ENCODE data around the gene MICB. TPM values are rescaled to one million over a fixed set of nuclear protein-coding genes. Genes with fewer than 3 reads are reported as not detected.

The MICB gene
- total RNA-seq, 1 donor from 2014 or later: 24.8 TPM

- no peak for DNase-seq (ENCODE audit: low read depth, low spot score)
These were observed 37.8 kb downstream of the MICB start for GRCh38 chr6:31535538-31536324.

- DNase-seq (ENCODE audit: low read depth, low spot score): no peak
These were observed 41.0 kb downstream of the MICB start for GRCh38 chr6:31538805-31539400.

DNA sequence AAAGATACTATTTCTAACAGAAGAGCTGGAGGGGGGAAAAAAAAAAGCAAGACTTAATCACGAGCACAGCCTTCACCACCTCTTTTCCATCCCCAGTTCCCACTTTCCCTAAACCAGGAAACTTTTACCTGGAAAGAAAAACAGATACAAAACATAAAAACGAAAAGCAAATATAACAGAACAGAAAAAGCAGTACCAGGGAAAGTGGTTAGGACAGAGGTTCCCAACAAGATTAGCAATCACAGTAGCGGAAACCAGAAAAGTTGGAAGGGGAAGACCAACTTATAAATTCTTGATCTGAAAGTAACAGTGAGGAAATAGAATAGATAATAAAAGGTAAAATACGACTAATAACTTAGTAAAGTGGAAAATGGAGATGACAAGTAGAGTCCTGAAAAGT, 42.7 kb downstream of the MICB start:
- no peak for DNase-seq (ENCODE audit: low read depth, low spot score)

DNA sequence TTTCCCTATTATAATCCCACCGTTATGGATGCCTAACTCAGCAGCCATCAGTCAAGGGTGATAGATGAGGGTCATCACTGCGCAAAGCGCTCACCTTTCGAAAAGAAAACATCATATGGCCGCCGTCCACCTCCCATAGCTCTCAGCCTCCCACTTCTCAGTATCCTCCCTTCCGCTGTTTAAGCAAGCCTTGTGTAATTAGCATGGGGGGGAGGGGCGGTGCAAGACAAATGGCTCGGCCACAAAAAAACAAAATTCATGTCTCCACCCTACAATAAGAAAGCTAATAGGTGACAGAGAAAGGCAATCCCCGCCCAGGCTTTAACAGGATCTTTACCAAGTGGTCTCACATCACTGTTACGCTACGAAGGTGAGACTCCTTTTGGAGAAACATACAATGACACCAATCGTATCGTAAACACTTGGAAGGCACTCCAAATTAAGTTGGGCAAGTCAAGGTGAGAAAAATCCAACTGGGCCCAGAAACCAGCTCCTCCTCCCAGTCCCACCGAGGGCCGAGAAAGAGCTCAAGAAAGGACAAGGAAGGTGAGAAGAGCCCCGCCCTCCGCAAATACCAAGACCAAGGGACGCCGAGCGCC, 43.2 kb downstream of the MICB start:
- DNase-seq (ENCODE audit: low read depth, low spot score): no peak

DNA sequence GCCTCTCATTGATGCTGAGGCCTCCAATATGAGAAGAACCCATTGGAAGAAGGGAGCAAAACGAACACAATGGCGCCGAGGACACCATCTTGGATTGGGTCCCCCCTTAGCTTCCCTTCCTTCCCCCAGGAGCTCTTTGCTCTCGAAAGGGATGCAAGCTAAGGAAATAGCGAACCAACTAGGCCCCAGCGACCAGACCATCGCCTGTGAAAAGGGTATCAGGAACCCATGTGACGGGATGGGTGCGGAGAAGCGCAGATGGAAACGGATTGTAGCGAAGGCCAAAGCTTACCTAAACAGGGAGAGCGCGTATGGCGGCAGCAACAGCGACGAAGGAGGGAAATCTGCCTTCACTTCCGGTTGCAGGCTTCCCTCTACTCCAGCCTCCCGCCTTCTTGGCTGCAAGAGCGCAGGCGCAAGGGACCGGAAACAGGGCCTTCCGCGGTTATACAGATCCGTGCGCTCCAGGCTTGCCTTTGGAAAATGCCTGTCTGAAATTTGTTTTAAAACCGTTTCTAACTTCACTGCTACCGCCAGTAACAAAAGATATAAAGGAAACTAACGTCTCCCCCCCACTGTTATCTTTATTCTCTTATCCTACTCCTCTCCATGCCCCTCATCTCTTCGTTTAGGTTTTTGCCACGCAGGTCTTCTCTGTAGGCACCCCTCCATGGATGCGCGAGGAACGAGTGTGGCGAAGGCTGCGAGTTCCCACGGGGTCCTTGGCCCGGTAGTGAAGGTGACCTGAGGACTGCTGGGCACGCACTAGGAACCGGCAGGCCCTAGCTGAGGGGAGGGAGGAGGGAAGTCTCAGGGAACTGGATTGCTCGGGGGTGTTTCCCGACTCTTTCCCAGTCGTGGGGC, 43.9 kb downstream of the MICB start, which contains the start of gene DDX39B:
TSS of gene DDX39B (minus strand) at position 346 of the 864 bp plus-strand sequence. CDS start 1,471 bp downstream, outside the sequence.
- DNase-seq (ENCODE audit: low read depth, low spot score): peak; percentile 90

DNA sequence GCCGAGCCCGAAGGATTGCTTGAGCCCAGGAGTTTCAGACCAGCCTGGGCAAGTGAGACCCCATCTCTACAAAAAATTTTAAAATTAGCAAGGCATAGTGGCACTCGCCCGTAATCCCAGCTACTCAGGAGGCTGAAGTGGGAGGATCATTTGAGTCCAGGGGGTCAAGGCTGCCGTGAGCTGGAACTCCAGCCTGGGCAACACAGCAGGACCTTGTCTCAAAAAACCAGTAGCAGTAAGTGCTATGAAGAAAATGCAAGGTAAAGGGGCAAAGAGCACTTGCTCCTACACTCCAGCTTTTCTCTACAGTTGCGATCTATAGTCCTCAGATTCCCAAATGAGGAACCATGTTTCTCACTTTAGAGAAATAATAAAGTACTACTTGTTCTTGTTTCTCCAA, 45.7 kb downstream of the MICB start:
- no peak for DNase-seq (ENCODE audit: low read depth, low spot score)

DNA sequence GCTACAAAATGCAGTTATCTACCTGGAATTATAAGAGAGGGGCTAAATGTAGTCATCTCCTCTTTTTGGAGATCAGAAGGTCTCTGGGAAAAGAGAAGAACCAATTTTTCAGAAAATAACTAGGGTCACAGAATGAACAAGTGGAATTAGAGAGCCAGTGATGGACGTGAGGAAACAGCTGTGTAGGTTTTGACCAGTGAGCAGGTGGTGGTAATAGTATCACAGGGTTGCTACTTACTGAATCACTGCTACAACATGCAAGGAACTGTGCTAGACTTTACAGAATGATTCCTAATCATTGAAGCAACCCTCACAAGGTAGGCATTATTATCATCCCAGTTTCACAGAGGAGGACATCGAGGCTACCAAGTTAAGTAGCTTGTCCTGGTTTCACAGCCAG, 46.7 kb downstream of the MICB start:
- no peak for DNase-seq (ENCODE audit: low read depth, low spot score)

DNA sequence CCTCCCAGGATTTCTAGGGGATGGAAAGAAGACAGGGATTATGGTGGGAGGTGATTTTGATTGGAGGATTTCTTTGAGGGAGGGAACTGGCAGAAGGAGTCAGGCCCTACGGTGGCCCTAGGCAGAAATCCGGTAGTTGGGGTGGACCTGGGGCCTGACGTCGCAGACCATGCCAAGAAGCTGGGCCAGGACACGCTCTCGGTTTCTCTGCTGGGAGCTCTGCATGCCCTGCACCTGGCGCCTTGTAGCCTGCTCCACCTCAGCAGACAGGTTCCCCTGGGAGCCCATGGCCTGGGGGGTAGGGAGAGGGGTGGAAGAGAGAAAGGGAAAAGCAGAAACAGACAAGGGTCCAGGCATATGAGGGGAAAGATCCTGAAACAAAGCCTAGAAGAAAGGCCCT, 47.3 kb downstream of the MICB start:
- no peak for DNase-seq (ENCODE audit: low read depth, low spot score)

DNA sequence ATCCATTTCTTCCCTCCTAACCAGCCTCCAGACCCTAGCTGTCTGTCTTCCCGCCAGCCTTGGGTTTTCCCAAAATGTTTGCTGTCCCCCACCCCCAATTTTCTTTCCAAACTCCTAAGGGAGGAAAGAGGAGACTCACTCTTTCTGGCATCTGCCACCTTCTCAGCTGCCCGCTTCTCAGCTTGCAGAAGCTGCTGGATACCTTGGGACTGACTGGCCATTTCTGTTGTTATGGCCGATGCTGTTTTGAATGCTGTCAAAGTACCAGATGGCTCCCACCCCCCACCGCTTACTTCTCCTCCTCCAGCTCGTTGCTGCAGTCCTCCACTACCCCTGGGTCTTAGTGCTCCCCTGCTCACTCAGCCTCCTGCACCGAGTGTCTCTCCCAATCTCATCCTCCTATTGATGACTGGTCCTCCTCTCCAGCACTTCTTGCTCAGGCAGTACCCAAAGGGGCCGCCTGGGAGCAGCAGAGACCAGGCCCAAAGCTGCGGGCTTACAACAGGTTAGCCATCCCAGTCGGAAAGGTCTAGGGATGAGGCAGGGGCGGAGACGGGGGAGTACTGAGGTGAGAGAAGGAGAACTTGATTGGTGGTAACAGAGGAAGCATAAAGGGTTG, 48.5 kb downstream of the MICB start, which contains the start of gene ATP6V1G2:
TSS of gene ATP6V1G2 (minus strand) at position 270 of the 619 bp plus-strand sequence. CDS start at position 221, 49 bp downstream.
- DNase-seq (ENCODE audit: low read depth, low spot score): peak; percentile 72

DNA sequence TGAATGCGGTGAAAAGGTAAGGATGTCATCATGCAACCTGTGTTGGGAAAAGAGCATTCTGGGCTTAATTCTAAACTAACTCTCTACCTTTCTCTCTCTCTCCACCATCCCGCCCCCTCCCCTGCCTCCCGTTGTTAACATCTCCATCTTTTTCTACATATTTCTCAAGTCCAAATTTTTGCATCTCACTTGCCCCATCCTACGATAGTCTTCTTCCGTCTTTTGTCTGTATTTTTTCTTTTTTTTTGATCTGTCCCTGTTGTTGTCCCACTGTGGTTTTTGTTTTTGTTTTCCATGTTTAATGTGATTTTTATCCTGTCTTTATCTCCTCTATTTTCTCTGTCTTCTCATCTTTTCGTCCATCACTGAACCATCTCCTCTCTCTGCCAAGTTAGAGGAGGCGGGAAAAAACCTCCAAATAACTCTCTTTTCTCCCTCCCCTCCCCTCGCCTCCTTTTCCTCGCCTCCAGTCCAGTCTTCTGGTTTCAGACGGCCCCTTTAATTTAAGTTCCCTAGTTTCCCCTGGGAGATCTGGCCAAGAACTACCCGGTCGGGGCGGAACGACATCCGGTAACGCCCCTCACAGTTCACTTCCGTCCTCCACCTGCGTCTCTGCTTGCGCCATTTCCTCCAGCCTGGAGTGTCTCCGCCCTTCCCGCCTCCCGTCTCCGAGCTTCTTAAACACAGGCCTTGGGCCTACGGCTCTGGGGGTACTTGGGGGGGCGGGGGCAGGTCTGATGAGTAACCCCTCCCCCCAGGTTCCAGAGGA, 49.2 kb downstream of the MICB start, which contains the start of gene NFKBIL1:
TSS of gene NFKBIL1 (plus strand) at position 651 of the 769 bp plus-strand sequence. CDS start at position 738, 87 bp downstream.
- DNase-seq (ENCODE audit: low read depth, low spot score): peak; percentile 91

DNA sequence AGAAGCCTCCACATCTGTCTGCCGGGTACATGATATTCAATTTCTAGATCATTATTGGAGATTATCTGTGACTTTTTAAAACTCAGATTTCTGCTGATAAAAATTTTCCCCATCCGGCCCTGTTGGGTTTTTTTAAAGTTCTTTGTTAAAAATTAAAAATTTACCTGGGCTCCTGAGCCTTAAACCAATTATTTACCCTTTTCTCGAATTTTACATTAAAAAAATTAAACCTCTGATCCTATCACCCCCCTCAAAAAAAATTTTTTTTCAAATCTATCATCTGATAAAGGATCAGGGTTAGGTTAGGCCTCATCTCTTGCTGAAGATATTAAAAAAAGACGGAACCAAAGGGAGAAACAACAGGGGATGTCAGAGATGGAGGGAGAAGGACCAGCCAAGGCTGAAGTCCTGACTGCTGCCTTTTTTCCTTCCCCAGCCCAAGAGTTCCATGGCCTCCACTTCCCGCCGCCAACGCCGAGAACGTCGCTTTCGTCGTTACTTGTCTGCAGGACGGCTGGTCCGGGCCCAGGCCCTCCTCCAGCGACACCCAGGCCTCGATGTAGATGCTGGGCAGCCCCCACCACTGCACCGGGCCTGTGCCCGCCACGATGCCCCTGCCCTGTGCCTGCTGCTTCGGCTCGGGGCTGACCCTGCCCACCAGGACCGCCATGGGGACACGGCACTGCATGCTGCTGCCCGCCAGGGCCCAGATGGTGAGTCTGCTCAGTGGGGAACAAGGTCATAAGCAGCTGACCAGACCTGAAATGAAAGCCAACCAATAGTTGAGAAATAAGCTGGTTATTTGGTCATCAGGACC, 50.0 kb downstream of the MICB start:
- DNase-seq (ENCODE audit: low read depth, low spot score): no peak

GRCh38 chr6:31548544-31548873, 50.6 kb downstream of the MICB start:
- no peak for DNase-seq (ENCODE audit: low read depth, low spot score)

DNA sequence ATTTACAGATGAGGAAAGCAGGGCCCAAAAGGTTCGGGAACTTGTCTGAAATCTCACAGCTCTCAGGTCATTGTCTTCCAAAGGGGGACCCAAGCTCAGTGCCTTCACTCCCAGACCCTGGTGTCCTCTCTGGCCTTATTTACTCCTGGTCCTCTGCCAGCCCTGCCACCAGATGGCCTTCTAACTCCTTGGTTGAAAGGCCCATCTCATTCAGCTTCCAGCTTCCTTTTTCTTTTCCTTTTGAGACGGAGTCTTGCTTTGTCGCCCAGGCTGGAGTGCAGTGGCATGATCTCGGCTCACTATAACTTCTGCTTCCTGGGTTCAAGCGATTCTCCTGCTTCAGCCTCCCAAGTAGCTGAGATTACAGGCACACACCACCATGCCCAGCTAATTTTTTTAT, 53.4 kb downstream of the MICB start:
- peak; percentile 66 for DNase-seq (ENCODE audit: low read depth, low spot score)

- no peak for DNase-seq (ENCODE audit: low read depth, low spot score)
These were observed 58.4 kb downstream of the MICB start for GRCh38 chr6:31556307-31556706.

DNA sequence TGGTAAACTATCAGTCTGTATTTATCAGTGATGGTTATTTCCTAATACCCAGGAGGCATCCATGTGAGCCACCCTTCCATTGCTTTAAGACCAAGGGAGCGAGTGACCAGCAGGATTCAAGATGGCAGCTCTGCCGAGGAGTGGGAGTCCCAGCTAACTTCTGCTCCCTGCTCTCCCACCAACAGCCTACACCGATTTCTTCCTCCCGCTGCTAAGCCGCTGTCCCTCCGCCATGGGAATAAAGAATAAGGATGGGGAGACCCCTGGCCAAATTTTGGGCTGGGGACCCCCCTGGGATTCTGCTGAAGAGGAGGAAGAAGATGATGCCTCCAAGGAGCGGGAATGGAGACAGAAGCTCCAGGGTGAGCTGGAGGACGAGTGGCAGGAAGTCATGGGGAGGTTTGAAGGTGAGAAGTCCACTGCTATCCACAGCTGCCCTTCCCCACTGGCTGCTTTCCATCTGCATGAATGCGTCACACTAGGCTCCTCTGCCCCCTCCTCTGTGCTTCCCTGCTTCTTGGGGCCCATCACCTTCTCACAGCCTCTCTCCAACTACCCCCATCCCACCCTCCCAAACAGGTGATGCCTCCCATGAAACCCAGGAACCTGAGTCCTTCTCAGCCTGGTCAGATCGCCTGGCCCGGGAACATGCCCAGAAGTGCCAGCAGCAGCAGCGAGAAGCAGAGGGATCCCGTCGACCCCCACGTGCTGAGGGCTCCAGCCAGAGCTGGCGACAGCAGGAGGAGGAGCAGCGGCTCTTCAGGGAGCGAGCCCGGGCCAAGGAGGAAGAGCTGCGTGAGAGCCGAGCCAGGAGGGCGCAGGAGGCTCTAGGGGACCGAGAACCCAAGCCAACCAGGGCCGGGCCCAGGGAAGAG, 59.7 kb downstream of the MICB start:
- no peak for DNase-seq (ENCODE audit: low read depth, low spot score)

DNA sequence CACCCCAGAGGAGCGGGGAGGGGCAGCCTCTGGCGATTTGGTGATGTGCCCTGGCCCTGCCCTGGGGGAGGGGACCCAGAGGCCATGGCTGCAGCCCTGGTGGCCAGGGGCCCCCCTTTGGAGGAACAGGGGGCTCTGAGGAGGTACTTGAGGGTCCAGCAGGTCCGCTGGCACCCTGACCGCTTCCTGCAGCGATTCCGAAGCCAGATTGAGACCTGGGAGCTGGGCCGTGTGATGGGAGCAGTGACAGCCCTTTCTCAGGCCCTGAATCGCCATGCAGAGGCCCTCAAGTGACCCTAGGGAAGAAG, 60.3 kb downstream of the MICB start:
- no peak for DNase-seq (ENCODE audit: low read depth, low spot score)

DNA sequence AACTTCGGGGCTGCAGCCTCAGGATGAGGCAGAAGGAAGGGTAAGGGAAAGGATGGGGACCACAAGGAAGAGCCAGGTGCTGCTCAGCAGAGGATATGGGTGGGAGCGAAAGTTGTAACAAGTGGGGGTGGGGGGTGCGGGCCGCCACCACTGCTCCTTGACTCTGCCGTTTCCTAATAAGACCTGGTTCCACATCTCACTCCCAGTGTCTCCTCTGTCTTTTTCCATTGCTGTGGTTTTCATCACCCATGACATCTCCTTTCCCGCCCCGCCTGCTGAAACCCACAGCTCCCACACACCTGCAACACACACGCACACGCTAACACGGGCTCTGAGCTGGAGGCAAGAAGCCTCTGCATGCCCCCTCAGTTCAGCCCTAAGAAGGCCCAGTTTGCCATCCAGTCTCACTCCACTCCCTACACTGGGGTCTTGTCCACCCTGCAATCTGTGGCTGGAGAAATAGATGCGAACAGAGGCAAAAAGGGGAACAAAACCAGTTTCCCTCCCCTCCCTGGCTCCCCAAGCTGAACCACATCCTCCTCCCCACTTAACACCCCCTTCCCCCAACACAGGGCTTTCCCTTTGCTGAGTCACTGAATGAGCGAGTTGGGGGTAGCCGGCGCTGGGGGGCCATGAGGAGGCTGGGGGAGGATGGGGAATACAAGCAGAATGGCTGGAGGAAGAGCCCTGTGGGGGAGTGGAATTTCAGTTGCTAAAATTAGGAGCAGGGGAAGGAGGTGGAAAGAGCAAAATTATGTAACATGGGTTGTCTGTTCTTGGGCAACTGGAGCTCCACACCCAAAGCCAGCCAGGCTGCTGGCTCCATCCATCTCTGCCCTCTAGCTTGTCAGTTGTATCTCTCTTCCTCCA, 60.9 kb downstream of the MICB start:
- DNase-seq (ENCODE audit: low read depth, low spot score): no peak

DNA sequence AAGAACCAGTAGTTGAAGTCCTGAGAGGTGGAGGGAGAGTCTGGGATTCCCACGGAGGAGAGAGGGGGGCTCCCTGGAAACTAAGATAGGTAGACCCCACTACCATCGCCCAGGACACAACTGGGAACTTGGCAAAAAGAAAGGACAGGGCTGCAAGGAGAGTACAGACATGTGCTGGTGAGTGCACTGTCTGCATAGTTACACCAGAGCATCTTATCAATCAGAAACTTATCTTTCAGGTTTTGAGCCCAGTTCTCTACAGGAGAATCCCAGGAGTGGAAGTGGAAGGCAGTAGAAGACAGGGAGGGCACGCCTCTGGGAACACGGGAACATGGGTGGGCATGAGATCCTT, 61.6 kb downstream of the MICB start:
- no peak for DNase-seq (ENCODE audit: low read depth, low spot score)
